Esophagus muscularis mucosa (tissue), 4 donors: ENCODE results near the gene MORC2. TPM values are rescaled to one million over a fixed set of nuclear protein-coding genes. Genes with fewer than 3 reads are reported as not detected.

Experiments
- DNase-seq: peaks from one replicate; pipeline ENCODE4 v3.0.0-alpha.2; 2017; ENCODE audit errors: extremely low spot score
- H3K27ac ChIP-seq, 4 donors: fragments of 200-600 bp; sonication (generic); replicated peaks in 1 of 4; 1 replicate in 3 of 4; 2 replicates in 1 of 4; pipeline ENCODE4 v1.5.1; 2016 to 2019; ENCODE audit warnings: mild to moderate bottlenecking in 1 of 4
- H3K27me3 ChIP-seq, 4 donors: fragments of 200-600 bp; sonication (generic); one replicate each; pipeline versions ENCODE4 v1.5.1 to v1.6.0; 2016 to 2019
- H3K36me3 ChIP-seq, 4 donors: fragments of 200-600 bp; sonication (generic); one replicate each; pipeline ENCODE4 v1.5.1; 2016 to 2019
- H3K4me1 ChIP-seq, 4 donors: fragments of 200-600 bp; sonication (generic); one replicate each; pipeline ENCODE4 v1.5.1; 2016 to 2019
- H3K4me3 ChIP-seq, 4 donors: fragments of 200-600 bp; sonication (generic); 1 replicate in 2 of 4; 2 replicates in 2 of 4; pipeline ENCODE4 v1.5.1; 2016 to 2019; ENCODE audit warnings: mild to moderate bottlenecking in 4 of 4, moderate library complexity in 1 of 4
- H3K9me3 ChIP-seq, 4 donors: fragments of 200-600 bp; sonication (generic); 1 replicate in 3 of 4; 2 replicates in 1 of 4; pipeline ENCODE4 v1.5.1; 2016 to 2019
- EP300 ChIP-seq: sonication (generic); formaldehyde crosslinking; IDR thresholded peaks from one replicate; pipeline ENCODE4 v1.6.1; 2017; ENCODE audit warnings: antibody characterized with exemption
- POLR2A ChIP-seq: fragments of 450-650 bp; IDR thresholded peaks from one replicate; pipeline ENCODE4 v1.6.1; 2017; ENCODE audit warnings: antibody characterized with exemption, moderate library complexity, mild to moderate bottlenecking, low read depth
- POLR2AphosphoS5 ChIP-seq, 2 donors: sonication (generic); formaldehyde crosslinking; IDR thresholded peaks; one replicate each; pipeline ENCODE4 v1.6.1; 2017; ENCODE audit warnings: antibody characterized with exemption in 2 of 2
- WGBS: methylation state at CpG from one replicate; pipeline ENCODE4 v1.1.5; 2018; 5-methylcytosine and 5-hydroxymethylcytosine counted together
- intact Hi-C: fragments of 100-400 bp; cut with DNase I; formaldehyde crosslinking; loops from one replicate; pipeline ENCODE4 v1.15.1; 2023
- total RNA-seq, 4 donors: library from RNA; depleted of rRNA; stranded (reverse); fragments of >200 nt; gene quantifications; one replicate each; pipeline versions ENCODE4 v1.1.0 to v1.2.1, GENCODE V29; 2016
- TF ChIP-seq, protein P1 (sequence below), 3 experiments: fragments of 200-600 bp in 2 of 3; fragments of 450-650 bp in 1 of 3; sonication (generic) in 2 of 3; IDR thresholded peaks; one replicate each; pipeline ENCODE4 v1.5.1; 2017 to 2019; ENCODE audit warnings: antibody characterized with exemption in 3 of 3, mild to moderate bottlenecking in 2 of 3, moderate library complexity in 1 of 3

The MORC2 gene
- total RNA-seq, 4 donors from 2014 or later = 19.5 to 28.8 (median 23.8) TPM

DNA sequence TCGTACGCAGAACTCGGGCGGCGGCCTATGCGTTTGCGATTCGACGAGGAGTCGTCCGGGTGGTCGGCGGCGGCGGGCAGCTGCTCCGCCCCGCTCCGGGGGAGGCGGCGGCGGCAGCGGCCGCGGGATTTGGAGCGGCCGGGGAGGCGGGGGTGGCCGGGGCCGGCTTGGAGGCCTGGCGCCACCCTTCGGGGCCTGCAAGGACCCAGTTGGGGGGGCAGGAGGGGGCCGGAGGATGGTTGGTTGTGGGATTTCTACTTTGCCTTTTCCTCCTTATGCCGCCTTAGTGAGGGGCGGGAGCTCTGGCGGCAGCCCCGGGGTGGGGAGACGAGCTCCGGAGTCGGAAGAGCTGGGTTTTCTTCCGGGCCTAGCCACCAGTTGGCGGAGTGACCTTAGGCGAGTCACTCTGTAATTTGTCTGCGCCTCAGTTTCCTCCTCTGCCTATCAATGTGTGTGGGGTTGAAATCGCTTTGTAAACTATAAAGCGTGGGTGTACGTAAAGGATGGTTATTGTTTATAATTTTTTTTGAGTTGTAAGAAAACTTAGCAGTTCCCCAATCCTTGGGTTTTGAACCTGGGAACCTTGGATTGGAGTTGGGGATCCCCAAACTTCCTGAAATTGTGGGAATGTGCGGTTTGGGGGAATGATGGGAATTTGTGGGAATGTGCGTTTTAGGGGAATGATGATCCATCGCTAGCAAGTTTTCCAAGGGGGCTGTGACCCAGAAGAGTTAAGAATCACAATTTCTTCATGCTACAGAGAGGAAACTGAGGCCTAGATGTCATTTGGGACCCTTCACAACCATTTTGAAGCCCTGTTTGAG is 1.2 kb upstream of the MORC2 start:
- DNase-seq = no peak
- 8% methylated on average over 16 of the region's 49 CpGs for WGBS

DNA sequence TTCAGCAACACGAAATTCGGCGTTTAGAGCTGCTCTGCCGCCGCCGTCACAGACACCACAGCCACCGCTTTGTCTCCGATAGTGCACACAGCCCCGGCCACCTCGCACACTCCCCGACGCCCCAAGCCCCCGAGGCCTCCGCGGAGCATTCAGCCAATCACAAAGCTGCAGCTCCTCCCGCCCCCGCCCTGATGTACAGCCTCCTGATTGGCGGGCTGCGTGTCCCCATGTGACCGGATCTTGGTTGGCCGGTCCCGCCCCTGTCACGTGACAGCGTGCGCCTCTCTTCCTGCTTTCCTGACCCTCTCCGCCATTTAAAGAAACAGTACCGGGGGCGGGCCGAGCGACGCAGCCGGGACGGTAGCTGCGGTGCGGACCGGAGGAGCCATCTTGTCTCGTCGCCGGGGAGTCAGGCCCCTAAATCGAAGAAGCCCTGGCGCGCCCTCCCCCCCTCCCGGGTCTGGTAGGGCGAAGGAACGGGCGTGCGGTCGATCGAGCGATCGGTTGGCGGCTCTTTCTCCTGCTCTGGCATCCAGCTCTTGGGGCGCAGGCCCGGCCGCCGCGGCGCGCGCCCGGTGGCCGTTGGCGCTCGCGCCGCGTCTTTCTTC is 454 bp upstream of the MORC2 start, which contains the start of gene TUG1:
TUG1 (plus strand) TSS at position 342 of the 608 bp plus-strand sequence.
- DNase-seq = peak; percentile 100
- peaks cover 0 to 29% (median 15%) of the 10 kb centered on the region in 4 donors for H3K9me3 ChIP-seq
- no peak for TF ChIP-seq EP300
- TF ChIP-seq POLR2AphosphoS5 (IDR thresholded peaks at IDR 0.05) = peak; percentile 98 to 99
- peak; percentile 83 for TF ChIP-seq POLR2A
- TF ChIP-seq, protein P1, sequence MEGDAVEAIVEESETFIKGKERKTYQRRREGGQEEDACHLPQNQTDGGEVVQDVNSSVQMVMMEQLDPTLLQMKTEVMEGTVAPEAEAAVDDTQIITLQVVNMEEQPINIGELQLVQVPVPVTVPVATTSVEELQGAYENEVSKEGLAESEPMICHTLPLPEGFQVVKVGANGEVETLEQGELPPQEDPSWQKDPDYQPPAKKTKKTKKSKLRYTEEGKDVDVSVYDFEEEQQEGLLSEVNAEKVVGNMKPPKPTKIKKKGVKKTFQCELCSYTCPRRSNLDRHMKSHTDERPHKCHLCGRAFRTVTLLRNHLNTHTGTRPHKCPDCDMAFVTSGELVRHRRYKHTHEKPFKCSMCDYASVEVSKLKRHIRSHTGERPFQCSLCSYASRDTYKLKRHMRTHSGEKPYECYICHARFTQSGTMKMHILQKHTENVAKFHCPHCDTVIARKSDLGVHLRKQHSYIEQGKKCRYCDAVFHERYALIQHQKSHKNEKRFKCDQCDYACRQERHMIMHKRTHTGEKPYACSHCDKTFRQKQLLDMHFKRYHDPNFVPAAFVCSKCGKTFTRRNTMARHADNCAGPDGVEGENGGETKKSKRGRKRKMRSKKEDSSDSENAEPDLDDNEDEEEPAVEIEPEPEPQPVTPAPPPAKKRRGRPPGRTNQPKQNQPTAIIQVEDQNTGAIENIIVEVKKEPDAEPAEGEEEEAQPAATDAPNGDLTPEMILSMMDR (IDR thresholded peaks at IDR 0.05) = no peak
- intact Hi-C loops = loop anchor here (2.0 kb wide), 1 partner anchor 114 kb away; no protein-coding TSS in a partner anchor
- H3K36me3 ChIP-seq = peaks cover 25 to 35% (median 28%) of the 10 kb centered on the region in 4 donors
- peak within 1 kb of the TSS; percentile 86 to 92 (median 92) for H3K4me3 ChIP-seq
- no peaks in the 10 kb centered on the region for H3K27me3 ChIP-seq
- peaks cover 18 to 57% (median 33%) of the 10 kb centered on the region in 4 donors for H3K4me1 ChIP-seq
- WGBS = under 1% methylated on average over 26 of the region's 67 CpGs
- peak within 1 kb of the TSS; percentile 95 to 98 (median 98) for H3K27ac ChIP-seq

More for the DNA sequence above, 1.2 kb upstream of the MORC2 start:
- peak overlapping the region; percentile 95 to 98 (median 98) for H3K27ac ChIP-seq
- H3K4me1 ChIP-seq = peaks cover 18 to 50% (median 29%) of the 10 kb centered on the region in 4 donors
- peaks cover 25 to 42% (median 31%) of the 10 kb centered on the region in 4 donors for H3K36me3 ChIP-seq
- intact Hi-C loops = loop anchor here (2.0 to 5.0 kb wide), 2 partner anchors 68 to 113 kb away; no protein-coding TSS in a partner anchor
- TF ChIP-seq, protein P1 (IDR thresholded peaks at IDR 0.05) = peak in 1 of 3 experiments; percentile 21
- no peak for TF ChIP-seq POLR2AphosphoS5 (IDR thresholded peaks at IDR 0.05)
- TF ChIP-seq EP300 = no peak
- TF ChIP-seq POLR2A = no peak
- no peaks in the 10 kb centered on the region for H3K27me3 ChIP-seq
- H3K9me3 ChIP-seq = peaks cover 0 to 35% (median 22%) of the 10 kb centered on the region in 4 donors
- H3K4me3 ChIP-seq = peak overlapping the region; percentile 86 to 92 (median 92)

DNA sequence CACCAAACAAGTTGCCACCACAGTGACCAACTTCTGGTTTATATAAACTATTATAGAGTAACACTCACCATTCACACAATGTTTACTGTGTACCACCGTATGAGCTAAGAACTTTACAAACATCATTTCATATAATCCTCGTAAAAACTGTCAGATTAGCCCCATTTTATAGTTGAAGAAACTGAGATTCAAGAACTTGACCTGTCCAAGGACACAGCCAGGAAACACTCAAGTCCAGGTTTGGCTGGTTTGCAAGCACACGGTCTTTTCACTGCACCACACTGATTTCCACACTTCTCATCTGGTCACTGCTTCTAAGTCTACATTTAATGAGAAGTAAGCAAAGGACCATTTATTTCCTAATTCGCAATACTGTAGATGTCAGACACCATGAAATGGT is 3.7 kb downstream of the MORC2 start:
- no peaks in the 10 kb centered on the region for H3K27me3 ChIP-seq
- WGBS = 83% methylated on average over 4 of the region's 4 CpGs
- peaks cover 5 to 33% (median 18%) of the 10 kb centered on the region in 4 donors for H3K4me1 ChIP-seq
- DNase-seq = no peak
- no peaks in the 10 kb centered on the region for H3K36me3 ChIP-seq
- H3K27ac ChIP-seq = no peak overlapping the region
- TF ChIP-seq, protein P1 (IDR thresholded peaks at IDR 0.05) = no peak
- no peak for TF ChIP-seq EP300
- no peak for TF ChIP-seq POLR2A
- TF ChIP-seq POLR2AphosphoS5 (IDR thresholded peaks at IDR 0.05) = no peak
- no peak overlapping the region for H3K4me3 ChIP-seq
- peaks cover 0 to 3% (median 0%) of the 10 kb centered on the region in 4 donors for H3K9me3 ChIP-seq
- intact Hi-C loops = no loop called here

DNA sequence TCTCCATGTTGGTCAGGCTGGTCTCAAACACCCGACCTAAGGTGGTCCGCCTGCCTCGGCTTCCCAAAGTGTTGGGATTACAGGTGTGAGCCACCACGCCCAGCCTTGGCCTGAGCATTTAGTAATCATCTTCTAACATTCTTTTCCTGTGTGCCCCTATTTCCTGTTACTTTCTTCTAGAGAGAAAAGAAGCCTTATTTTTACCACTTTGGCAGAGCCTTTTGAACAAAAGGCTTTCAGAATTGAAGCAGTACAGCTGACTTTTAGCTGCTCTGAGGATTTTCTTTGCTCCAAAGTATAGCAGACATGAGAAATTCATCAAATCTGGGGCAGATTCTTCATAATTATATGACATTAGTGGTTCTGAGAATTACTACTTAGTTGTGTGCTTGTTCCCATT is 13.4 kb downstream of the MORC2 start:
- peak; percentile 4 for DNase-seq
- Histone ChIP-seq H3K27me3 (no peaks in the 10 kb centered on the region), H3K4me3 (no peak overlapping the region), H3K4me1 (peaks cover 0 to 9% (median 3%) of the 10 kb centered on the region in 4 donors), H3K27ac (no peak overlapping the region), H3K36me3 (peaks cover 4 to 60% (median 41%) of the 10 kb centered on the region in 4 donors), H3K9me3 (no peaks in the 10 kb centered on the region)
- no peak for TF ChIP-seq POLR2A
- TF ChIP-seq, protein P1 (IDR thresholded peaks at IDR 0.05) = no peak
- no peak for TF ChIP-seq EP300
- no peak for TF ChIP-seq POLR2AphosphoS5 (IDR thresholded peaks at IDR 0.05)
- intact Hi-C loops = no loop called here
- WGBS = 83% methylated on average over 4 of the region's 4 CpGs
